Measurements from ENCODE around the gene CFAP73.

The CFAP73 gene

DNA sequence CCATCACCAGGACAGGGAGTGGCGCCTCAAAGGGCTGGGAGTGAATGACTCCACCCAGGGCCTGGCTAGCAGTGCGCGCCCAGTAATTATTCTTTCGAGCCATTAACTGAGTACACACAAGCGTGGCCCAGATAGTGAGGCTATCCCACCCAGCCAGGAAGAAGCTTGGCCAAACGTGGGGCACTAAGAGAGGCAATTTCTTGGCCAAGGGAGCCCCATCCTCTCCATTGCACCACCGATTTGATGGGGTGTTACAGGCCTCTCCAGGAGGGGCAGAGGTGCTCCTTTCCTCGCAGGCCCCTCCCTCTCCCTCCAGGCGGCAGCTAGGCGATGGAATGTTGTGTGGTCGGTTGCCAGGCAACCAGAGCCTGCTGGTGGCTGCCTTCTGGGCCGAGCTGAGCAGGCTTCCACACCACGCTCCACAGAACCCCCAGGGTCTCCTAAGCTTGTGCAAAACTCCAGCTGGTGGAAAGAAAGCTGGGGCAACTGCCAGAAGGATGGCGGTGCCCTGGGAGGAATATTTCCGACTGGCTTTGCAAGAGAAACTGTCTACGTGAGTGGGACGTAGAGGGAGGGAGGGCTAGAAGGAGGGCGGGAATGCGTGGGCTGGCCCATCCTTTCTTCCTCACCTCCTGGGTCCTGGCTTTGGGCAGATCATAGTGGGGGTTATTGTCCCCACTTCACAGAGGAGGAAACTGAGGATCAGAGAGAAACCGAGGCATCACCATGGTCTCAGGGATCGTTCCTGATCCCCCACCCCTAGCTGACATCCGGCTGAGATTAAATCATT, at the start of gene CFAP73:
CFAP73 (plus strand) TSS at position 364 of the 790 bp plus-strand sequence; CDS start at position 498, 134 bp downstream.
- TF ChIP-seq CTCF (IDR thresholded peaks at IDR 0.05): no peak

- no peak for TF ChIP-seq CTCF (IDR thresholded peaks at IDR 0.05)
These were observed 49.8 kb upstream of the CFAP73 start for GRCh38 chr12:113099764-113100163.

DNA sequence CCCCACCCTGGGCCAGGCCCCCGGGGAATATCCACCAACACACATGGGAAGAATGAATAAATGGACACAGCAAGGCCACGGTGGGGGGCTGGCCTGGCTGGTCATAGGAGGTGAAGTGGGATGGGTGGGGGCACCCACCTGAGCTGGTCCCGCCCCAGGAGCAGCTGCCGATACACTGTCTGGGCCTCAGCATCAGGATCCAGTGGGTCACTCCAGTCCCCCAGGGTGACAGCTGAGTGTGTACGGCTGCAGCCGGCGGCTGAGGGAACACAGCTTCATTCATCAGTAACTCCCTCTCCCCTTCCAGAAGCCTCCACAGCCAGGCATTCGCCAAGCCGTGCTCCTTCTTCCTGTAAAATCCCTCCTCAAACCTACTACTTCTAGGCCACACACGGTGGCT, 47.8 kb upstream of the CFAP73 start:
- TF ChIP-seq CTCF (IDR thresholded peaks at IDR 0.05): no peak

GRCh38 chr12:113102811-113103210, 46.7 kb upstream of the CFAP73 start:
- TF ChIP-seq CTCF (IDR thresholded peaks at IDR 0.05): no peak

- TF ChIP-seq CTCF (IDR thresholded peaks at IDR 0.05): no peak
These were observed 45.6 kb upstream of the CFAP73 start for GRCh38 chr12:113103756-113104450.

DNA sequence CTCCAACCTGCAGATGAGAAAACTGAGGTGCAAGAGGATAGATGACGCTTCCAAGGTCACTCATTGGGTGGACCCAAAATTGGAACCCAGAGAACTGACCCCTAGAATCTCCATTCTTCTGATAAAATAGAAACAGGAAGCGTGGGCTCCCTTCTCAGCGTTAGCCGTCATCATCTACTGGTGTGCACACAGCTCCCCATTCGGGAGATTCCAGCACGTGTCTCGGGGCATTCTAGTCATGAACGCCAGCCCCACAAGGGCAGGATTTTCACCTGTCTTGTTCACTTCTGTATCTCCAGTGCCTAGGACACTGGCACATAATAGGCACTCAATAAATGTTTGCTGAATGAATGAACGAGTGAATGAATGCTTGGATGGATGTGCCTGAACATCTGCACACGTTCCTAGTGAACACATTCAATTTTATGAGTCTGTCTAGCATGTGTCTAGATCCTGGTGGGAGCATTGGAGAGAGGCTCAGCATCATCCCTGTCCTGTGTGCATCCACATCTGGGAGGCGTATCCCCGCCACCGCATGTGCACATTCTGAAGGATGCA, 44.5 kb upstream of the CFAP73 start:
- no peak for TF ChIP-seq CTCF (IDR thresholded peaks at IDR 0.05)

DNA sequence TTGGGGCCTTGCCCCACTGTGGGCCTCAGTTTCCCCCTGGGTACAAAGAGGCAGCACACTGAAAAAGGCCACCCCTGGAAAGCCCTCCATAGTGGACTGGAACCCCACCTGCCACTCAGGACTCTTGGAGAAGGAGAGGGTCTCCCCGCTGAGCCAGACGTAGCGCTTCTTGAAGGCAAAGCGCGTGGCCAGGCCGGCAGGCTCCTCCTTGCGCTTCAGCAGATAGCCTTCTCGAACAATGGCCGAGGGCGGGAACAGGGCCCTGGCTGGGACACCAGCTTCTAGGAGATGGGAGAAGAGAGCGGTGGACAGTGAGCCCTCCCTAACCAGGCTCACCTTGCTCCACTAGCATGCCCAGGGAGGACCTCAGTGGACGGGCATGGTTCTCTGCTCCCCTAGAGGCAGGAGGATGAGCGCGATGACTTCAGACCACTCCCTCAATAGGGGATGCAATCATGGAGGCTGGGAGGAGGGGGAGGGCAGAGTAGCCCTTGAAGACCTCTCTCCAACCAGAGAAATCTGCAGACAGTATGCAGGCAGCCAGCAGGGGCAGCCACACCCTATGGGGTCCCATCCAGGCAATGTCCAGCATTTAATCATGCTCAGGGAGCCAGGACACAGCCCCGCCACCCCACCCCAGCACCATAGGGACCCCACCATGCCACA, 43.8 kb upstream of the CFAP73 start:
- TF ChIP-seq CTCF (IDR thresholded peaks at IDR 0.05): no peak

Data from LNCAP (cell line).